RWPE1 (cell line): Measurements from ENCODE around the gene KIAA0408.

ENCODE experiments used
- CTCF ChIA-PET: fragments of 350-600 bp; sonication (Branson Sonifier 250); formaldehyde crosslinking; extraction: SDS; loops from one replicate; lab custom pipeline; 2021; lab: Yijun Ruan, JAX
- POLR2A ChIA-PET: fragments of 400-600 bp; formaldehyde crosslinking; extraction: SDS; loops from one replicate; lab custom pipeline; 2020; ENCODE audit warnings: antibody characterized with exemption; ENCODE audit not compliant: low non-redundant PET; lab: Yijun Ruan, JAX
- DNase-seq: peaks from one replicate; pipeline ENCODE4 v3.0.0; 2012; ENCODE audit warnings: low spot score
- H3K27ac ChIP-seq: fragments of 450-650 bp; 2 replicates; pipeline ENCODE4 v1.5.1; 2017
- TF ChIP-seq, protein P1 (sequence below): fragments of 450-650 bp; conservative IDR thresholded peaks from 2 replicates; pipeline ENCODE4 v1.5.1; 2017; ENCODE audit warnings: low read depth, mild to moderate bottlenecking

KIAA0408 gene

GRCh38 chr6:127458817-127459216 is 372 bp downstream of the KIAA0408 start:
- CTCF ChIA-PET = no interaction called here
- DNase-seq = no peak
- H3K27ac ChIP-seq = no peak overlapping the region
- POLR2A ChIA-PET = no interaction called here
- TF ChIP-seq, protein P1, sequence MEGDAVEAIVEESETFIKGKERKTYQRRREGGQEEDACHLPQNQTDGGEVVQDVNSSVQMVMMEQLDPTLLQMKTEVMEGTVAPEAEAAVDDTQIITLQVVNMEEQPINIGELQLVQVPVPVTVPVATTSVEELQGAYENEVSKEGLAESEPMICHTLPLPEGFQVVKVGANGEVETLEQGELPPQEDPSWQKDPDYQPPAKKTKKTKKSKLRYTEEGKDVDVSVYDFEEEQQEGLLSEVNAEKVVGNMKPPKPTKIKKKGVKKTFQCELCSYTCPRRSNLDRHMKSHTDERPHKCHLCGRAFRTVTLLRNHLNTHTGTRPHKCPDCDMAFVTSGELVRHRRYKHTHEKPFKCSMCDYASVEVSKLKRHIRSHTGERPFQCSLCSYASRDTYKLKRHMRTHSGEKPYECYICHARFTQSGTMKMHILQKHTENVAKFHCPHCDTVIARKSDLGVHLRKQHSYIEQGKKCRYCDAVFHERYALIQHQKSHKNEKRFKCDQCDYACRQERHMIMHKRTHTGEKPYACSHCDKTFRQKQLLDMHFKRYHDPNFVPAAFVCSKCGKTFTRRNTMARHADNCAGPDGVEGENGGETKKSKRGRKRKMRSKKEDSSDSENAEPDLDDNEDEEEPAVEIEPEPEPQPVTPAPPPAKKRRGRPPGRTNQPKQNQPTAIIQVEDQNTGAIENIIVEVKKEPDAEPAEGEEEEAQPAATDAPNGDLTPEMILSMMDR = no peak

GRCh38 chr6:127458222-127458621 is 967 bp downstream of the KIAA0408 start:
- POLR2A ChIA-PET = no interaction called here
- no peak for DNase-seq
- H3K27ac ChIP-seq = no peak overlapping the region
- TF ChIP-seq, protein P1 = no peak
- CTCF ChIA-PET = no interaction called here

GRCh38 chr6:127457456-127458064 is 1.6 kb downstream of the KIAA0408 start:
- CTCF ChIA-PET = no interaction called here
- DNase-seq = no peak
- TF ChIP-seq, protein P1 = no peak
- no peak overlapping the region for H3K27ac ChIP-seq
- POLR2A ChIA-PET = no interaction called here

- POLR2A ChIA-PET = no interaction called here
- CTCF ChIA-PET = interaction anchor here (0.7 kb wide), 1 partner anchor 494 kb away, joined by 3 read pairs; no protein-coding TSS in a partner anchor
- TF ChIP-seq, protein P1 = no peak
- DNase-seq = no peak
- H3K27ac ChIP-seq = no peak overlapping the region
Measured at GRCh38 chr6:127456465-127456864, 2.7 kb downstream of the KIAA0408 start.

DNA sequence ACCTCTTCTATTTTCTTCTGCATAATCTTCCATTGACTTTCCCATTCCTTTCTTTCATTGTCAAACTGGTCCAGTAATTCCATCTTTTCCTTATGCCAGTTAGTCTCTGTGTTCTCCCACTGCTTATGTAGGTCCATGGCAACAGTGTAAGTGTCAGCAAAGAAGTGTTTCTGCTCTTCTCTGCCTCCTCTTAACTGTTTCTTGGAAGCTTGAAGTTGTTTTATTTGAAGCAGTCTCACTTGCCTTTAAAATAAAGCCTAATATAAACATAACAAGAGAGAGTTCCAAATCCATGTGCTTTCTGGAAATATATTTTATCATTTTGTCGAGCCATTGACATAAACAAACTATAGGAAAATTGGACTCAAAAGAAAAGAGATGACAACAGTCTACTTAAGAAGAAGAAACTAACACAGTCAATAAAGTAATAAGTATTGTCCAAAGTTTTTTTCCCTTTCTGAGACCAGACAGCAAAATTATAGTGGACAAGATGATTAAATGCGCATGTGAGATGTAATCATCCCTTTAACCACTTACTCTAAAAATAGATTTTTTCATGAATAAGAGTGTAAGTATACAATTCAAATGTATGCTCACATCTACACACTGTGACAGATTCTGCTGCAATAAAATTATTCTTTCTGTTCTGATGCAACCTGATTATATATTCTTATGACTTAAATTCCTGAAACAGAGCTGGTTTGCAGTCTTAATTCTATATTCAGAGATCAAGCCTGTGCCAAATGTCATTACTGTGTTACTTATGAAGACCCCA is 5.2 kb downstream of the KIAA0408 start:
- POLR2A ChIA-PET = no interaction called here
- CTCF ChIA-PET = no interaction called here
- TF ChIP-seq, protein P1 = no peak
- no peak for DNase-seq
- no peak overlapping the region for H3K27ac ChIP-seq

DNA sequence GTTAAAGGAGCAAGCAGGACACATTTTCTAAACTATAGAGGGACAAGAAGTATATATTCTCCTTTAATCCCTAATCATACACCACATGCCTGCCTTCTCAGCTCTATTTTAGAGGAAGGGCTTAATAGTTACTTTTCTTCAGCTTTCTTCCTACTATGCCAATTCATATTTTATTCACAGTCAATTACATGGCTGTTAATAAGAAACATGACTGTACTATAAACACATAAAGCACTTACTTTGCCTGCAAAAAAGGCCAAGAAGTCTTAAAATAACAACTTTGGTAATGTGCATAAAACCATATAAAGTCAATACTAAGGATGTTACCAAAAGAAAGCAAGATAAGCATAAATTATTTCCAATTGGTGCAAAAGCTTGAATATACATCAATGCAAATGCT is 6.4 kb downstream of the KIAA0408 start:
- ChIA-PET POLR2A (no interaction called here), CTCF (interaction anchor here (0.7 kb wide), 1 partner anchor 10 kb away, joined by 4 read pairs; no protein-coding TSS in a partner anchor)
- TF ChIP-seq, protein P1 = no peak
- no peak for DNase-seq
- no peak overlapping the region for H3K27ac ChIP-seq
